Brain microvascular endothelial cell (primary cell): ENCODE measurements around the gene EMC9.

Experiments
- DNase-seq: peaks from one replicate; pipeline ENCODE4 v3.0.0-alpha.2; 2020
- H3K27ac ChIP-seq: fragments of 250-450 bp; sonication (Bioruptor Pico); 2 replicates; pipeline ENCODE4 v1.5.1; 2020; ENCODE audit warnings: mild to moderate bottlenecking, moderate library complexity
- H3K27me3 ChIP-seq: fragments of 250-450 bp; sonication (Bioruptor Pico); replicated peaks from 2 replicates; pipeline ENCODE4 v1.5.1; 2020; ENCODE audit warnings: mild to moderate bottlenecking
- H3K36me3 ChIP-seq: fragments of 250-450 bp; sonication (Bioruptor Pico); replicated peaks from 2 replicates; pipeline ENCODE4 v1.5.1; 2020; ENCODE audit warnings: mild to moderate bottlenecking
- H3K4me3 ChIP-seq: 2 replicates; pipeline ENCODE4 v1.5.1; 2011; ENCODE audit warnings: low read depth, mild to moderate bottlenecking, control low read depth, low read length, moderate library complexity
- CTCF ChIP-seq: IDR thresholded peaks from 2 replicates; pipeline ENCODE4 v1.5.1; 2011; ENCODE audit warnings: low read depth, mild to moderate bottlenecking, moderate library complexity, low read length, control low read depth, inconsistent platforms; ENCODE audit errors: missing control alignments
- in situ Hi-C: cut with HindIII; loops from 2 replicates; pipeline ENCODE4 v1.10.0; 2017; ENCODE audit warnings: low sequenced_read_pairs, low pct_ligation_motif_present

EMC9 gene

GRCh38 chr14:24156840-24157239, 15.4 kb upstream of the EMC9 start:
- TF ChIP-seq CTCF, result no peak
- in situ Hi-C loops, result no loop called here
- H3K27ac ChIP-seq, result no peak overlapping the region
- H3K36me3 ChIP-seq, result peaks cover 62% of the 10 kb centered on the region
- no peak overlapping the region for H3K4me3 ChIP-seq
- DNase-seq, result no peak
- no peaks in the 10 kb centered on the region for H3K27me3 ChIP-seq

- peaks cover 70% of the 10 kb centered on the region for H3K36me3 ChIP-seq
- no peak for TF ChIP-seq CTCF
- H3K27ac ChIP-seq, result no peak overlapping the region
- H3K4me3 ChIP-seq, result no peak overlapping the region
- in situ Hi-C loops, result no loop called here
- DNase-seq, result no peak
- H3K27me3 ChIP-seq, result no peaks in the 10 kb centered on the region
These were observed 13.7 kb upstream of the EMC9 start for GRCh38 chr14:24155100-24155499.

- peaks cover 54% of the 10 kb centered on the region for H3K36me3 ChIP-seq
- H3K4me3 ChIP-seq, result no peak overlapping the region
- no peak for DNase-seq
- in situ Hi-C loops, result no loop called here
- no peak for TF ChIP-seq CTCF
- H3K27ac ChIP-seq, result no peak overlapping the region
- no peaks in the 10 kb centered on the region for H3K27me3 ChIP-seq
These were observed 10.2 kb upstream of the EMC9 start for GRCh38 chr14:24151404-24152080.

GRCh38 chr14:24150993-24151392, 9.6 kb upstream of the EMC9 start:
- no peak for TF ChIP-seq CTCF
- Histone ChIP-seq H3K36me3 (peaks cover 49% of the 10 kb centered on the region), H3K27ac (no peak overlapping the region), H3K4me3 (no peak overlapping the region), H3K27me3 (no peaks in the 10 kb centered on the region)
- DNase-seq, result no peak
- in situ Hi-C loops, result no loop called here

- H3K36me3 ChIP-seq, result peaks cover 44% of the 10 kb centered on the region
- H3K4me3 ChIP-seq, result no peak overlapping the region
- H3K27ac ChIP-seq, result no peak overlapping the region
- no peaks in the 10 kb centered on the region for H3K27me3 ChIP-seq
- in situ Hi-C loops, result no loop called here
- TF ChIP-seq CTCF, result no peak
- no peak for DNase-seq
These were observed 9.2 kb upstream of the EMC9 start for GRCh38 chr14:24150567-24150966.

- Histone ChIP-seq H3K27ac (no peak overlapping the region), H3K4me3 (no peak overlapping the region), H3K36me3 (peaks cover 39% of the 10 kb centered on the region), H3K27me3 (no peaks in the 10 kb centered on the region)
- in situ Hi-C loops, result no loop called here
- no peak for DNase-seq
- TF ChIP-seq CTCF, result no peak
These were observed 8.7 kb upstream of the EMC9 start for GRCh38 chr14:24150061-24150460.
